B cell (primary cell): ENCODE measurements around the gene SMTN. TPM values are rescaled to one million over a fixed set of nuclear protein-coding genes. Genes with fewer than 3 reads are reported as not detected.

Experiments
- ATAC-seq: fragments of 200-7000 bp; cut with Tn5 transposase; one replicate; pipeline ENCODE4 v1.10.0; 2021; ENCODE audit warnings: low read depth, mild to moderate bottlenecking, moderate number of reproducible peaks, moderate library complexity
- CTCF ChIA-PET: fragments of 350-600 bp; sonication (Branson Sonifier 250); formaldehyde crosslinking; loops from one replicate; lab custom pipeline; 2021; ENCODE audit warnings: antibody characterized with exemption, inconsistent platforms; lab: Charles Lee
- POLR2A ChIA-PET: fragments of 350-600 bp; sonication (Branson Sonifier 250); formaldehyde crosslinking; loops from one replicate; lab custom pipeline; 2021; ENCODE audit warnings: antibody characterized with exemption; lab: Charles Lee
- DNase-seq: peaks from one replicate; pipeline ENCODE4 v3.0.0; 2013
- H2AFZ ChIP-seq: 2 replicates; pipeline ENCODE4 v1.6.1; 2012; ENCODE audit warnings: mild to moderate bottlenecking, low read depth, low read length; ENCODE audit not compliant: insufficient read depth, poor library complexity, severe bottlenecking
- H3K27ac ChIP-seq, 2 donors: 1 replicate in 1 of 2; 2 replicates in 1 of 2; pipeline ENCODE4 v1.5.1; 2012 to 2013; ENCODE audit warnings: low read length in 2 of 2, mild to moderate bottlenecking in 2 of 2, moderate library complexity in 1 of 2
- H3K27me3 ChIP-seq, 4 experiments: fragments of 200-600 bp in 1 of 4; sonication (generic) in 1 of 4; replicated peaks in 1 of 4; 1 replicate in 2 of 4; 2 replicates in 2 of 4; pipeline versions ENCODE4 v1.6.1 to v1.7.0; 2013 to 2016; ENCODE audit warnings: low read length in 3 of 4, mild to moderate bottlenecking in 2 of 4, mixed read lengths in 1 of 4, moderate library complexity in 1 of 4; ENCODE audit not compliant: insufficient read depth in 4 of 4, control insufficient read depth in 3 of 4; ENCODE audit errors: control extremely low read depth in 1 of 4
- H3K36me3 ChIP-seq, 2 experiments: replicated peaks in 1 of 2; 1 replicate in 1 of 2; 2 replicates in 1 of 2; pipeline versions ENCODE4 v1.6.1 to v1.7.1; 2013; ENCODE audit warnings: low read length in 1 of 2; ENCODE audit not compliant: insufficient read depth in 2 of 2, control insufficient read depth in 1 of 2; ENCODE audit errors: control extremely low read depth in 1 of 2, extremely low read depth in 1 of 2
- H3K4me1 ChIP-seq, 2 donors: fragments of 200-600 bp in 1 of 2; sonication (generic) in 1 of 2; 1 replicate in 1 of 2; 2 replicates in 1 of 2; pipeline versions ENCODE4 v1.5.1 to v1.6.1; 2013 to 2017; ENCODE audit warnings: low read length in 2 of 2; ENCODE audit not compliant: control insufficient read depth in 2 of 2, insufficient read depth in 2 of 2
- H3K4me2 ChIP-seq: replicated peaks from 2 replicates; pipeline ENCODE3; 2012; ENCODE audit warnings: mild to moderate bottlenecking, low read depth, low read length; ENCODE audit not compliant: poor library complexity, severe bottlenecking
- H3K4me3 ChIP-seq, 5 experiments: fragments of 200-600 bp in 1 of 5; sonication (generic) in 1 of 5; 1 replicate in 3 of 5; 2 replicates in 2 of 5; pipeline versions ENCODE4 v1.5.1 to v1.7.0; 2011 to 2016; ENCODE audit warnings: low read length in 4 of 5, mild to moderate bottlenecking in 4 of 5, low read depth in 2 of 5, control low read depth in 1 of 5, moderate library complexity in 1 of 5; ENCODE audit not compliant: insufficient read depth in 1 of 5; ENCODE audit errors: control extremely low read depth in 1 of 5, extremely low read depth in 1 of 5
- H3K79me2 ChIP-seq: fragments of 200-600 bp; sonication (generic); one replicate; pipeline ENCODE4 v1.6.0; 2016; ENCODE audit warnings: low read length; ENCODE audit not compliant: control insufficient read depth, insufficient read depth
- H3K9ac ChIP-seq: fragments of 200-600 bp; sonication (generic); 2 replicates; pipeline ENCODE4 v1.6.1; 2017; ENCODE audit warnings: mild to moderate bottlenecking, low read length, moderate library complexity
- H3K9me3 ChIP-seq, 3 donors: one replicate each; pipeline versions ENCODE4 v1.6.1 to v1.7.1; 2013; ENCODE audit warnings: low read length in 2 of 3; ENCODE audit not compliant: control insufficient read depth in 2 of 3, insufficient read depth in 1 of 3; ENCODE audit errors: control extremely low read depth in 1 of 3
- H4K20me1 ChIP-seq: 2 replicates; pipeline ENCODE4 v1.6.0; 2012; ENCODE audit warnings: mild to moderate bottlenecking, low read length; ENCODE audit not compliant: insufficient read depth, control insufficient read depth, poor library complexity, severe bottlenecking
- H3K27ac Mint-ChIP-seq: one replicate; pipeline ENCODE4 v1.8.0; 2021; ENCODE audit warnings: mixed read lengths
- H3K27me3 Mint-ChIP-seq: one replicate; pipeline ENCODE4 v1.8.0; 2021; ENCODE audit warnings: mixed read lengths
- H3K4me1 Mint-ChIP-seq: one replicate; pipeline ENCODE4 v1.8.0; 2021; ENCODE audit warnings: mixed read lengths
- H3K4me3 Mint-ChIP-seq: one replicate; pipeline ENCODE4 v1.8.0; 2021; ENCODE audit warnings: mixed read lengths
- H3K9me3 Mint-ChIP-seq: one replicate; pipeline ENCODE4 v1.8.0; 2022; ENCODE audit warnings: mixed read lengths; ENCODE audit not compliant: insufficient read depth
- EZH2 ChIP-seq: IDR thresholded peaks from 2 replicates; pipeline ENCODE4 v1.6.1; 2012; ENCODE audit warnings: borderline replicate concordance, low read depth, mild to moderate bottlenecking, moderate library complexity, low read length; ENCODE audit not compliant: insufficient read depth, poor library complexity, severe bottlenecking
- WGBS: methylation state at CpG from one replicate; pipeline ENCODE4 v1.1.5; 2013; ENCODE audit warnings: missing lambda C conversion rate; ENCODE audit not compliant: insufficient coverage; 5-methylcytosine and 5-hydroxymethylcytosine counted together
- intact Hi-C: fragments of 100-400 bp; cut with micrococcal nuclease; formaldehyde crosslinking; loops from one replicate; pipeline ENCODE4 v1.10.0; 2022
- polyA plus RNA-seq: library from polyadenylated mRNA; depleted of rRNA; stranded (reverse); fragments of >200 nt; gene quantifications from 2 replicates; pipeline ENCODE4 v1.2.3, GENCODE V29; 2012
- total RNA-seq, 2 donors: library from RNA; stranded (reverse); fragments of 120-200 nt in 1 of 2; gene quantifications; 1 replicate in 1 of 2; 2 replicates in 1 of 2; pipeline versions ENCODE4 v1.2.3 to v1.2.4, GENCODE V29; 2013 to 2022
- TF ChIP-seq, protein P1 (sequence below): fragments of 200-600 bp; IDR thresholded peaks from one replicate; pipeline ENCODE4 v1.8.0; 2022; ENCODE audit warnings: antibody characterized with exemption, mild to moderate bottlenecking

Gene SMTN
- total and polyA plus RNA-seq, 2 donors (not counting 1 experiment from before 2014, with no cell fraction given): 4.0 to 7.0 TPM

GRCh38 chr22:31082606-31083376, 1.7 kb downstream of the SMTN start:
- 100% methylated on average over 9 of the region's 11 CpGs for WGBS
- Histone ChIP-seq H4K20me1 (no peaks in the 10 kb centered on the region), H3K9ac (no peak overlapping the region), H3K9me3 (no peaks in the 10 kb centered on the region), H3K4me1 (peaks cover 22 to 50% of the 10 kb centered on the region in 2 donors), H3K27me3 (no peaks in the 10 kb centered on the region), H2AFZ (no peak overlapping the region), H3K27ac (no peak overlapping the region), H3K4me3 (no peak overlapping the region), H3K36me3 (no peaks in the 10 kb centered on the region), H3K79me2 (peaks cover 4% of the 10 kb centered on the region), H3K4me2 (peak overlapping the region; percentile 26)
- H3K27me3 Mint-ChIP-seq: no peaks in the 10 kb centered on the region
- ChIA-PET POLR2A (interaction anchor here (1.7 kb wide), 1 partner anchor 448 kb away, joined by 4 read pairs; the partner anchor contains the start of gene SLC35E4), CTCF (interaction anchor here (0.6 to 3.5 kb wide), 5 partner anchors 13 to 1252 kb away, joined by 3 to 11 read pairs (median 4); no protein-coding TSS in a partner anchor)
- intact Hi-C loops: loop anchor here (5.0 kb wide), 2 partner anchors 210 to 550 kb away; partner anchors contain the start of gene PIK3IP1
- TF ChIP-seq EZH2: no peak
- TF ChIP-seq, protein P1, sequence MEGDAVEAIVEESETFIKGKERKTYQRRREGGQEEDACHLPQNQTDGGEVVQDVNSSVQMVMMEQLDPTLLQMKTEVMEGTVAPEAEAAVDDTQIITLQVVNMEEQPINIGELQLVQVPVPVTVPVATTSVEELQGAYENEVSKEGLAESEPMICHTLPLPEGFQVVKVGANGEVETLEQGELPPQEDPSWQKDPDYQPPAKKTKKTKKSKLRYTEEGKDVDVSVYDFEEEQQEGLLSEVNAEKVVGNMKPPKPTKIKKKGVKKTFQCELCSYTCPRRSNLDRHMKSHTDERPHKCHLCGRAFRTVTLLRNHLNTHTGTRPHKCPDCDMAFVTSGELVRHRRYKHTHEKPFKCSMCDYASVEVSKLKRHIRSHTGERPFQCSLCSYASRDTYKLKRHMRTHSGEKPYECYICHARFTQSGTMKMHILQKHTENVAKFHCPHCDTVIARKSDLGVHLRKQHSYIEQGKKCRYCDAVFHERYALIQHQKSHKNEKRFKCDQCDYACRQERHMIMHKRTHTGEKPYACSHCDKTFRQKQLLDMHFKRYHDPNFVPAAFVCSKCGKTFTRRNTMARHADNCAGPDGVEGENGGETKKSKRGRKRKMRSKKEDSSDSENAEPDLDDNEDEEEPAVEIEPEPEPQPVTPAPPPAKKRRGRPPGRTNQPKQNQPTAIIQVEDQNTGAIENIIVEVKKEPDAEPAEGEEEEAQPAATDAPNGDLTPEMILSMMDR: peak; percentile 13
- no peaks in the 10 kb centered on the region for H3K9me3 Mint-ChIP-seq
- DNase-seq (peak; percentile 42), ATAC-seq (no peak)
- H3K27ac Mint-ChIP-seq: no peak overlapping the region
- peak overlapping the region; percentile 92 for H3K4me3 Mint-ChIP-seq
- peaks cover 34% of the 10 kb centered on the region for H3K4me1 Mint-ChIP-seq

- H3K27ac Mint-ChIP-seq: no peak overlapping the region
- 87% methylated on average over 3 of the region's 3 CpGs for WGBS
Measured at GRCh38 chr22:31083377-31083768, 2.3 kb downstream of the SMTN start.

More at GRCh38 chr22:31083377-31083768, 2.3 kb downstream of the SMTN start:
- H4K20me1 ChIP-seq: no peaks in the 10 kb centered on the region
- TF ChIP-seq, protein P1: no peak
- TF ChIP-seq EZH2: no peak
- Mint-ChIP-seq H3K4me3 (peak overlapping the region; percentile 92), H3K27me3 (no peaks in the 10 kb centered on the region), H3K9me3 (no peaks in the 10 kb centered on the region), H3K4me1 (peaks cover 37% of the 10 kb centered on the region)
- POLR2A ChIA-PET: interaction anchor here (1.4 to 1.7 kb wide), 2 partner anchors 261 to 448 kb away, joined by 3 to 4 read pairs; partner anchors contain the start of gene SLC35E4
- no peak overlapping the region for H3K4me3 ChIP-seq
- H2AFZ ChIP-seq: no peak overlapping the region
- intact Hi-C loops: loop anchor here (5.0 kb wide), 2 partner anchors 209 to 549 kb away; partner anchors contain the start of gene PIK3IP1
- DNase-seq (no peak), ATAC-seq (no peak)
- peaks cover 22 to 50% of the 10 kb centered on the region in 2 donors for H3K4me1 ChIP-seq
- no peaks in the 10 kb centered on the region for H3K27me3 ChIP-seq
- CTCF ChIA-PET: interaction anchor here (0.6 to 3.5 kb wide), 8 partner anchors 12 to 1251 kb away, joined by 3 to 11 read pairs (median 5); partner anchors contain the start of gene SELENOM
- no peak overlapping the region for H3K9ac ChIP-seq
- H3K9me3 ChIP-seq: no peaks in the 10 kb centered on the region
- H3K79me2 ChIP-seq: peaks cover 4% of the 10 kb centered on the region
- H3K27ac ChIP-seq: no peak overlapping the region
- no peaks in the 10 kb centered on the region for H3K36me3 ChIP-seq
- peak overlapping the region; percentile 90 for H3K4me2 ChIP-seq
